Heart right ventricle (tissue), 16 donors: Measurements from ENCODE around the gene DYNLRB2. TPM values are rescaled to one million over a fixed set of nuclear protein-coding genes. Genes with fewer than 3 reads are reported as not detected.

Source experiments
- ATAC-seq, 8 donors: fragments of 200-7000 bp; cut with Tn5 transposase; one replicate each; pipeline ENCODE4 v1.9.1; 2020; ENCODE audit warnings: mild to moderate bottlenecking in 8 of 8, moderate library complexity in 8 of 8, moderate number of reproducible peaks in 1 of 8
- DNase-seq, 2 donors: peaks; one replicate each; pipeline ENCODE4 v3.0.0-alpha.2; 2020
- H3K27ac ChIP-seq, 10 donors: fragments of 200-600 bp; sonication (generic) in 2 of 10; one replicate each; pipeline versions ENCODE4 v1.5.0 to v1.8.0; 2020 to 2022; ENCODE audit warnings: mild to moderate bottlenecking in 3 of 10
- H3K27me3 ChIP-seq, 7 donors: fragments of 200-600 bp; one replicate each; pipeline ENCODE4 v1.8.0; 2021 to 2022; ENCODE audit warnings: mild to moderate bottlenecking in 2 of 7
- H3K36me3 ChIP-seq, 9 donors: fragments of 200-600 bp; sonication (generic) in 1 of 9; one replicate each; pipeline versions ENCODE4 v1.5.0 to v1.8.0; 2020 to 2022; ENCODE audit warnings: mild to moderate bottlenecking in 2 of 9
- H3K4me1 ChIP-seq, 9 donors: fragments of 200-600 bp; sonication (generic) in 1 of 9; one replicate each; pipeline versions ENCODE4 v1.5.0 to v1.8.0; 2020 to 2022; ENCODE audit warnings: mild to moderate bottlenecking in 4 of 9
- H3K4me3 ChIP-seq, 10 donors: fragments of 200-600 bp; sonication (generic) in 2 of 10; one replicate each; pipeline versions ENCODE4 v1.5.0 to v1.8.0; 2020 to 2022; ENCODE audit warnings: mild to moderate bottlenecking in 7 of 10, moderate library complexity in 2 of 10
- H3K9me3 ChIP-seq, 11 donors: fragments of 200-600 bp in 10 of 11; sonication (generic) in 2 of 11; one replicate each; pipeline versions ENCODE4 v1.5.0 to v1.8.0; 2013 to 2022; ENCODE audit warnings: mild to moderate bottlenecking in 2 of 11, control low read depth in 1 of 11, moderate library complexity in 1 of 11
- WGBS, 2 donors: extraction: QIAGEN DNeasy Blood & Tissue Kit; methylation state at CpG; one replicate each; pipeline ENCODE4 v1.1.7; 2013; ENCODE audit warnings: inconsistent platforms in 1 of 2; 5-methylcytosine and 5-hydroxymethylcytosine counted together
- intact Hi-C, 10 donors: fragments of 100-400 bp; cut with DNase I; formaldehyde crosslinking; loops; one replicate each; pipeline versions ENCODE4 v1.11.1 to v1.14.2; 2022
- polyA plus RNA-seq, 2 donors: library from polyadenylated mRNA; stranded (reverse); fragments of 200-250 nt; gene quantifications; one replicate each; pipeline ENCODE4 v1.2.3, GENCODE V29; 2013
- total RNA-seq, 10 donors: library from RNA; stranded (reverse); fragmentation: NEBNext Ultra II Directional in 3 of 10; extraction: Animal tissue kit (Norgen Biotek cat#: 25700) in 3 of 10; gene quantifications; one replicate each; pipeline versions ENCODE4 v1.2.1 to v1.2.4, GENCODE V29; 2021 to 2023
- TF ChIP-seq, protein P1 (sequence below), 9 donors: fragments of 200-600 bp; sonication (generic) in 2 of 9; IDR thresholded peaks; one replicate each; pipeline versions ENCODE4 v1.5.0 to v1.8.0; 2021 to 2022; ENCODE audit warnings: antibody characterized with exemption in 9 of 9, mild to moderate bottlenecking in 5 of 9, moderate library complexity in 1 of 9
- donor health status: Arrhythmogenic right ventricular cardiomyopathy.
- donor health status: ischemic (EF 13 %, LVEDD 7.1; RV severe dilation, severe dysfunction).
- donor health status: healthy with polysubstance abuse.
- donor health status: DM: no; HTN: yes; CAD: no.
- donor health status: DM: no; HTN: no; CAD: no.
- donor health status: ischemic (EF 25% LVEDD 6.9; RV normal size, moderate dysfunction).
- donor health status: ischemic (EF 25% LVEDD 5.7; RV mildly dilated, moderate dysfunction).
- donor health status: healthy.
- donor health status: DM: yes; HTN: yes; CAD: no.
- donor health status: Ischemic cardiomyopathy.
- donor health status: ischemic (EF 35%, LVEDD 5.7; RV mildly dilated, moderate dysfunction).
- donor health status: nonischemic (EF 11% LVEDD 7.7; RV severe dilation, severe dysfunction).
- donor health status: DM: yes; HTN: yes; CAD: no.
- donor health status: PGD.
- donor health status: ischemic (EF 29% LVEDD 5.4; RV normal size, mild dysfunction).
- donor health status: nonischemic (EF 23%, LVEDD 6.1; RV moderate dilation, normal function).

DYNLRB2 gene
- total and polyA plus RNA-seq, 12 donors: 0.26 to 0.77 (median 0.70) TPM; not detected in 8

- TF ChIP-seq, protein P1, sequence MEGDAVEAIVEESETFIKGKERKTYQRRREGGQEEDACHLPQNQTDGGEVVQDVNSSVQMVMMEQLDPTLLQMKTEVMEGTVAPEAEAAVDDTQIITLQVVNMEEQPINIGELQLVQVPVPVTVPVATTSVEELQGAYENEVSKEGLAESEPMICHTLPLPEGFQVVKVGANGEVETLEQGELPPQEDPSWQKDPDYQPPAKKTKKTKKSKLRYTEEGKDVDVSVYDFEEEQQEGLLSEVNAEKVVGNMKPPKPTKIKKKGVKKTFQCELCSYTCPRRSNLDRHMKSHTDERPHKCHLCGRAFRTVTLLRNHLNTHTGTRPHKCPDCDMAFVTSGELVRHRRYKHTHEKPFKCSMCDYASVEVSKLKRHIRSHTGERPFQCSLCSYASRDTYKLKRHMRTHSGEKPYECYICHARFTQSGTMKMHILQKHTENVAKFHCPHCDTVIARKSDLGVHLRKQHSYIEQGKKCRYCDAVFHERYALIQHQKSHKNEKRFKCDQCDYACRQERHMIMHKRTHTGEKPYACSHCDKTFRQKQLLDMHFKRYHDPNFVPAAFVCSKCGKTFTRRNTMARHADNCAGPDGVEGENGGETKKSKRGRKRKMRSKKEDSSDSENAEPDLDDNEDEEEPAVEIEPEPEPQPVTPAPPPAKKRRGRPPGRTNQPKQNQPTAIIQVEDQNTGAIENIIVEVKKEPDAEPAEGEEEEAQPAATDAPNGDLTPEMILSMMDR (IDR thresholded peaks at IDR 0.05): no peak
- H3K4me1 ChIP-seq: no peaks in the 10 kb centered on the region
- 44 to 64% methylated on average over 3 of the region's 3 CpGs for WGBS, 2 donors
These were observed 15.7 kb downstream of the DYNLRB2 start for GRCh38 chr16:80556481-80556880.

GRCh38 chr16:80557037-80557436 lies 16.2 kb downstream of the DYNLRB2 start:
- intact Hi-C loops: no loop called here
- H3K36me3 ChIP-seq: no peaks in the 10 kb centered on the region
- H3K27ac ChIP-seq: no peak overlapping the region
- ATAC-seq (no peak), DNase-seq (no peak)
- H3K4me1 ChIP-seq: no peaks in the 10 kb centered on the region
- 82 to 86% methylated on average over 5 of the region's 5 CpGs for WGBS, 2 donors
- H3K9me3 ChIP-seq: no peaks in the 10 kb centered on the region
- no peak overlapping the region for H3K4me3 ChIP-seq
- peaks cover 0 to 18% (median 16%) of the 10 kb centered on the region in 7 donors for H3K27me3 ChIP-seq
- TF ChIP-seq, protein P1 (IDR thresholded peaks at IDR 0.05): no peak

More at GRCh38 chr16:80556481-80556880, 15.7 kb downstream of the DYNLRB2 start:
- DNase-seq: no peak
- intact Hi-C loops: no loop called here
- no peak overlapping the region for H3K27ac ChIP-seq
- no peaks in the 10 kb centered on the region for H3K9me3 ChIP-seq
- no peak overlapping the region for H3K4me3 ChIP-seq
- ATAC-seq: no peak
- H3K36me3 ChIP-seq: no peaks in the 10 kb centered on the region
- H3K27me3 ChIP-seq: peaks cover 0 to 24% (median 19%) of the 10 kb centered on the region in 7 donors

- H3K4me1 ChIP-seq: no peaks in the 10 kb centered on the region
- H3K36me3 ChIP-seq: no peaks in the 10 kb centered on the region
- intact Hi-C loops: no loop called here
- no peaks in the 10 kb centered on the region for H3K9me3 ChIP-seq
- WGBS, 2 donors: 62 to 67% methylated on average over 4 of the region's 4 CpGs
- ATAC-seq: no peak
- DNase-seq: no peak
- no peak overlapping the region for H3K4me3 ChIP-seq
- TF ChIP-seq, protein P1 (IDR thresholded peaks at IDR 0.05): no peak
- H3K27me3 ChIP-seq: peaks cover 0 to 18% (median 7%) of the 10 kb centered on the region in 7 donors
- no peak overlapping the region for H3K27ac ChIP-seq
These were observed 18.6 kb downstream of the DYNLRB2 start for GRCh38 chr16:80559369-80559768.

GRCh38 chr16:80563066-80563465 lies 22.3 kb downstream of the DYNLRB2 start:
- no peak overlapping the region for H3K27ac ChIP-seq
- WGBS, 2 donors: 81 to 89% methylated on average over 3 of the region's 3 CpGs
- H3K9me3 ChIP-seq: no peaks in the 10 kb centered on the region
- peaks cover 0 to 21% (median 6%) of the 10 kb centered on the region in 7 donors for H3K27me3 ChIP-seq
- TF ChIP-seq, protein P1 (IDR thresholded peaks at IDR 0.05): no peak
- H3K36me3 ChIP-seq: no peaks in the 10 kb centered on the region
- intact Hi-C loops: no loop called here
- ATAC-seq (no peak), DNase-seq (no peak)
- H3K4me3 ChIP-seq: no peak overlapping the region
- no peaks in the 10 kb centered on the region for H3K4me1 ChIP-seq
